Measurements from ENCODE around the gene PSMB7.

DNA sequence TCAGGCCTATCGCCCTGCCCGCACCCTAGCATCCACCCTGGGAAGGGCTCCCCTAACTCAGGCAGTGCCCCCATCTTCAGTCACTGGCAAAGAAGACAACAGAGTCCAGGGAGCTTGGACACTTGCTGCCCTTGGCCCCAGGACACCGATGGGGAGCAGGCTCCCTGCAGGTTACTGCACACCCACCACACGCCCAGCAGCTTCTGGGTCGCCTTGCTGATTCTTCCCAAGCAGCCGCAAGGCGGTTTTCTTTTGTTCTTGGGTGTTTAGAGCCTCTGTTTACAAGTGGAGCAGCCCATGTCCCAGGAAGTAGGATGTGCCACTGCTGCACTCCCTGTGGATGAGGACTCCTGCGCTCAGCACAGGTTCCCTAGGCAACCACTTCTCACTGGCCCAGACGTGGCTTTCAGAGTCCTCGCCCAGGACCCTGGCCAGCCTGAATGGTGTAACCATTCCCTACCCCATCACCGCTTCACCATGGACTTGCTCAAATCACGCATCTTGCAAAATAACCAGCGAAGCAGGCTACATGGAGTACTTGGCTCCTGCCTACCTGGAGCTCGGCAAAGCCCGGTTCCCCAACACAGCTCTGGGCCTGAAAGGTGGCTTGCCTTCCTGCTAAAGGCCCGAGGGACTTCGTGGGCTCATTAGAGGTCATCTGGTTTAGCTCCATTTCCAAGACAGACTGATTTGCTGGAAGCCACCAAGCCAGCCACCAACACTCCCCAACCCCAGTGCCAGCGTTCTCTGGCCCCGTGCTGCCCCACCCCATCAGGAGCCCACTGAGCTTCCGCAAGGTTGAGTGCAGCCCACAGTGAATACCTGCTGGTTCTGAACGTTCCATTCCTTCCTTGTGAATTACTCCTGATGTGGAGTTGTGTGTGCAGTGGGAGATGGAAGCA, 60.0 kb downstream of the PSMB7 start:
- no peak for TF ChIP-seq CTCF (IDR thresholded peaks at IDR 0.05)
- TF ChIP-seq POLR2AphosphoS5 (IDR thresholded peaks at IDR 0.05) = no peak
- no peak for TF ChIP-seq POLR2A (IDR thresholded peaks at IDR 0.05)
- TF ChIP-seq EP300 (IDR thresholded peaks at IDR 0.05) = no peak
